GM13977 (cell line): ENCODE results near the gene JAKMIP1.

Experiments
- DNase-seq: peaks from one replicate; pipeline ENCODE4 v3.0.0; 2012; ENCODE audit warnings: low spot score
- CTCF ChIP-seq: IDR thresholded peaks from 2 replicates; pipeline ENCODE4 v1.5.1; 2012; ENCODE audit warnings: mild to moderate bottlenecking, control low read depth; ENCODE audit not compliant: insufficient read depth; ENCODE audit errors: extremely low read depth, missing control alignments
- in situ Hi-C: fragments of 300-500 bp; cut with MboI; formaldehyde crosslinking; loops from one replicate; pipeline ENCODE4 v1.12.0; 2022; ENCODE audit warnings: low sequenced_read_pairs, low pct_unique_long_range_greater_than_20kb, mixed read lengths, inconsistent platforms; ENCODE audit not compliant: unreplicated experiment

JAKMIP1 gene

GRCh38 chr4:6056976-6057766, 143.2 kb downstream of the JAKMIP1 start:
- in situ Hi-C loops, result no loop called here
- DNase-seq, result no peak
- TF ChIP-seq CTCF, result no peak

- DNase-seq, result no peak
- no peak for TF ChIP-seq CTCF
- in situ Hi-C loops, result no loop called here
These were observed 144.9 kb downstream of the JAKMIP1 start for GRCh38 chr4:6055436-6055835.

GRCh38 chr4:6055030-6055429, 145.3 kb downstream of the JAKMIP1 start:
- no peak for DNase-seq
- TF ChIP-seq CTCF, result no peak
- in situ Hi-C loops, result no loop called here

- in situ Hi-C loops, result no loop called here
- DNase-seq, result no peak
- no peak for TF ChIP-seq CTCF
These were observed 146.0 kb downstream of the JAKMIP1 start for GRCh38 chr4:6054162-6054922.

- no peak for TF ChIP-seq CTCF
- in situ Hi-C loops, result no loop called here
- DNase-seq, result no peak
These were observed 147.7 kb downstream of the JAKMIP1 start for GRCh38 chr4:6052679-6053078.

GRCh38 chr4:6050551-6050950, 149.8 kb downstream of the JAKMIP1 start:
- DNase-seq, result no peak
- in situ Hi-C loops, result no loop called here
- no peak for TF ChIP-seq CTCF
